Right forelimb (tissue), 1 donor: ENCODE data around the gene TMTC2.

ENCODE experiments used
- DNase-seq: peaks from one replicate; pipeline ENCODE4 v3.0.0-alpha.2; 2018

TMTC2 gene

DNA sequence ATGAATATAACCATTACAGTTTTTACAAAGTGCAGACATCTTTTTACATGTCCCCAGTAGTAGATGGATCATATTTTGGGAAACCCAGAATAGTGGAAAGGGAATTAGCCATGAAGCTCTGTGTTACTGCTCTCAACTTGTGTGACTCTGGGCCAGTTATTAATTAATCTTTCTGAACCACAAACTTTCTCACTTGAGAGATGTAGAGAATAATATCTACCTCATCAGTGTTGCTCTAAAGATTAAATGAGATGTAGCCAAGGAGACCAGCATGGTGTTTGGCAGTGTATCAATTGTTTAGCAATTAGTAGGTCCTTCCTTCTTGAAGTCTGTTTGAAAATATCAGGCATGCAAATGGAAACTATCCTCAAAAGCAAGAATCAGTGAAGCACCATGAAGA lies 169.2 kb downstream of the TMTC2 start:
- DNase-seq = no peak

- DNase-seq = no peak
Observed at GRCh38 chr12:82857276-82857675, 170.6 kb downstream of the TMTC2 start.

GRCh38 chr12:82857911-82858533 lies 171.3 kb downstream of the TMTC2 start:
- no peak for DNase-seq

GRCh38 chr12:82858534-82858917 lies 171.8 kb downstream of the TMTC2 start:
- no peak for DNase-seq

GRCh38 chr12:82862069-82862841 lies 175.5 kb downstream of the TMTC2 start:
- DNase-seq = no peak

GRCh38 chr12:82862876-82863649 lies 176.4 kb downstream of the TMTC2 start:
- no peak for DNase-seq

- DNase-seq = no peak
Observed at GRCh38 chr12:82866227-82866775, 179.6 kb downstream of the TMTC2 start.

DNA sequence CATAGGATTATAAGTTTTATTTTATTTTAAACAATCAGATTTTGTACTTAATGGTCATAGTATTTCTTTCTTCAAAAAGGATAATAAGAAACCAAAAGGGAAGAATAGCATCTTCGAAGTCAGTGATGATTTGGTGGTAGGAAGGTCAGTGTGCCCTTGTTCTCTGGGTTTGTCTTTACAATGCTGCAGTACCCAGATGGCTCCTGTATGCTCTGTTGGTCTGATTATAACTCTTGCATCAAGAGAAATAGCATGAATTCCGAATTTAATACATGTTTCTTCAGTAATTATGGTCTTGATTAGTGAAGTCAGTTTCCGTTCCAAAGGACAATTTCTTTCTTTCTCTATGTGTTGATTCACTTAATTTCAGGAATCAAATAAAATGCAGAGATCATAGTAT lies 180.2 kb downstream of the TMTC2 start:
- no peak for DNase-seq

- no peak for DNase-seq
Observed at GRCh38 chr12:82867762-82868500, 181.2 kb downstream of the TMTC2 start.

DNA sequence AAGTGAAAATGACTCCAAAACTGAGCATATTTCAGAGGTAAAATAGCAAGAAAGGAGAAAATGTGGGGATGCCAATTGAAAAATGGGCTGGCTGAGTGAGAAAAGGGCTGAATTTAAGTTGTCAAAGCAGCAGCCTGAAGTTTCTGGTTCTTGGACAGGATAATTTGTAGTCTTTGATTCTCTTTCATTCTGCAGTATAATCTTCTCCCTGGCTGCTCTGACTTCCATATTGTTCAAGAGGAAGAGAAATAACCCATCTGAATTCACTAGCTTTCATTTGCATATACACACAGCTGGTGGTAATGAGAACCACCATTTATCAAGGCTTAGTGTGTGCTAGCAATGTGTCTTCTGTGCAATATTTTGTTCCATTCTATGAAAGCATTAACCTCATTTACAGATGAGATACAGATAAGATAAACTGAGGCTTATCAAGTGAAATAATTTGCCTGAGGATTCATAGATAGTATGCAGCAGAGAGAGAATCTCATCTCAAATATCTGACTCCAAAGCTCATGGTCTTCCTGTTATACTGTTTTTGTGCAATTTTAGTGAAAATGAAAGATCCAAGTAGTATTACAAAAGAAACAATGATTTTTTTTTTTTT lies 184.2 kb downstream of the TMTC2 start:
- no peak for DNase-seq

GRCh38 chr12:82872088-82872487 lies 185.4 kb downstream of the TMTC2 start:
- DNase-seq = no peak

DNA sequence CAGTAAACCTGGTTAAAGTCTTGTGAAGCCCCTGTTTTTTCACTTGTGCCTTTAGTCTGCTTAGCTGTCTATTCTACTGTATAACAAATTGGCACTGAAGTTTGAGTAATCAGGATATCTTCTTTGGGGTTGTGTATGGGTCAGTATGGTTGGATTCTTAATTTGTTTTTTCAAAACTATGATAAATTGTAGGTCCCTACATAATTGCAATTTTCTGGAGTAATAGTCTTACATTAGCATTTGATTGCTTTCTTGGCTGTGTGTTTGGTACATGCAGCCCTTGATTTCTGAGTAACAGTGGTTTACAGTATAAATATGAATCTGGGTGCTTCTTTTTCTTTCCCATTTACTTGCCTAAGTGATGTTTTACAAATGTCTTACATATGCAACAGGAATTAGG lies 186.6 kb downstream of the TMTC2 start:
- DNase-seq = no peak

GRCh38 chr12:82873951-82874350 lies 187.2 kb downstream of the TMTC2 start:
- no peak for DNase-seq

- no peak for DNase-seq
Observed at GRCh38 chr12:82874945-82875344, 188.2 kb downstream of the TMTC2 start.

DNA sequence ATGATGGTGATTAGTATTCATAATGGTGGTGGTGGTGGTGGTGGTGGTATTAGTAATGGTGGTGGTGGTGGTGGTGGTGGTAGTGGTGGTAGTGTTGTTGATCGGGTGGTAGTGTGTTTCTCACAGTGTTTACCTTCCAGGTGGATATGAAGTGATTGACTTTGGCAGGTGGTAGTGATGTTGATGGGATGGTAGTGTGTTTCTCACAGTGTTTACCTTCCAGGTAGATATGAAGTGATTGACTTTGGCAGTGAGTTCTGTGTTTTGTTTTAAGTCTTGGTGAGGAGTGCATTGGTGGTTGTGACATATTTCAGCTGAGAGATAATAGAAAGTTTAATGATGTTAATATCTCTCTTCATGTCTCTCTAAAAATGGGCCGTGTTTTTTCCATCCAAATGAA lies 189.4 kb downstream of the TMTC2 start:
- DNase-seq = no peak

- no peak for DNase-seq
Observed at GRCh38 chr12:82877963-82878362, 191.3 kb downstream of the TMTC2 start.

- DNase-seq = no peak
Observed at GRCh38 chr12:82880442-82880901, 193.8 kb downstream of the TMTC2 start.

DNA sequence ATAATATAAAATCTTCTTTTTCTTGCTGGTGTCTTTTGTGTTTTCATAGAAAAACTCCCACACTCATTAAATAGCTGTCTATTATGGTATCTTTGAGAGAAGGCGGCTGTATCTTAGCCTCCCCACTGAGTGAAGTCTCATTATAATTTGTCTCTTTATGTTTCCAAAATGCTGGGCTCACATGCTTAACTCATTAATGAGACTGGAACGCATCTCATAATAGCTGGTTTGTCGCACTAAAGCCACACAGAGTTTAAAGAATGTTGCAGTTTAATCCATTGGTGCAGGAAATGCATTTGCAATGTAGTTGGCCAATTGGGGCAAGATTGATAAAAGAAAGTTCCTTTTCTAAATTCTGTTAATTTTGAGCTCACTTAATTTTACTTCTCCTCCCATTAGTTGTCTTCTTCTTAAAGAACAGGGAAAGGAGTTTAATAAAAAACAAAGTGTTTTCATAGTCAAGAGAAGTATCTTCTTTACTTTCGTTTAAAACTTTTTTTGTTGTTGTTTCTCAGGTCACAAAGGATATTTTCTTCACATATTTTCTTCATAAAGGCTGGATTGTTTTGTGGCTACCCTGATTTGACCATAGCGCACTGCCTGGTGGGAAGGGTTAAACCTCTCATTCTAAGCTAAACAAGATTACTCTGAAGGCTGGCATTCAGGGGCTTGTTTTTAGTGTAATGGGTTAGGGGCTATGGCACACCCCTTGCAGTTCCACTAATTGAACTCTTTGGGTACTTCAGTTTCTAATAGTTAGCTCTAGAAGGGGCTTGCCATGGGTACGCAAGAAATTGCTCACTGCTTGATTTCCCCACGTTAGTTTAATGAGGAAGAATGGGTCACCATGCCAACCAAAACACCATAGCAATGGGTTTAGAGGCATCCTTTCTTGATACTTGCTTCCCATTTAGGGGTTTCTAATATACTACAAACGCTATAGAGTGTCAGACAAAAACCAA lies 197.0 kb downstream of the TMTC2 start:
- DNase-seq = no peak

DNA sequence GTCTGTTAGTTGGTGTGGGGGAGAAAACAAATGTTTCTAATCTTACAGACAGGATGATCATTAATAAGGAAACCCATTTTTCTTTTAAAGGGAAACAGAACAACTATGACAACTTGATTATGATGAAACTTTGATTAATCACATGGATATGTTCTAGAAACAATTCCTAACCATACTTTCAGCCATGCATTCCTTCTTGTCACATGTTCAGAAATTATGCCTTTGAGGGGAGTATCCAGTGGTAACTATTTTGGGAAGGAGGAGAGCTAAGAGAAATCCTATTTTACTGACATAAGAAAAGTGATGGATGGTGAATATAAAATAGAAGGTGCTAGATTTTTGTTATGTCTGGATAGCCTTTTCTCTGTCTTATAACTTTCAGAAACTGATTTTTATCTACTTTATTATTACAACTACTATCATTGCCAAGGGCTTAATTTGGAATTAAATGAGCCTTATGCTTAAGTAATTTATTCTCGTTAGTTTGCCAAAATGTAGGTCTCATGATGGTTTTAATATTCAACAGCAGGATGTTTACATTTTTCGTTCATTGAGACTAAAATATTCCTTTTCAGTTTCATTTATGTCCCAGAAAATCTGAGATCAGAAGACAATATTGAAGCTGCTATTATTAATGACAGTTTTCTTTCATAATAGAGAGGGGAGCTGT lies 200.1 kb downstream of the TMTC2 start:
- DNase-seq = no peak

DNA sequence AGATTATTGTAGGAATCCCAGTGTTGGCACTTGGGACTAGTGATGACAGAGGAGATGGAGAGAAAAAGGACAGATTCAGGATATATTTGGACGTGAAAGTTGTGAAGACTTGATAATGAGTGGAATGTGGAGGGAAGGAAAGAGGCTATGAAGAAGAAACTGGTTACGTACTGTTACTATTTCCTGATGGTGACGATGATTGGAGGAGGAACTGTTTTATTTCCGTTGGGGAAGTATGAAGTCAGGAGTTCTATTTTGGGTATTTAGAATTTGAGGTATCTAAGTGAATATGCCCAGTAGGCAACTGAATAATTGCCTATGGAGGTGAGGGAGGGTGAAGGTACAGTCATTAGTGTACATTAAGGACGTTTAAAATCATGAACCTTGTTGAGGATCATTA lies 207.2 kb downstream of the TMTC2 start:
- no peak for DNase-seq

- no peak for DNase-seq
Observed at GRCh38 chr12:82896277-82896676, 209.6 kb downstream of the TMTC2 start.
